Osteoblast (primary cell): Measurements from ENCODE around the gene CD180. TPM values are rescaled to one million over a fixed set of nuclear protein-coding genes. Genes with fewer than 3 reads are reported as not detected.

Experiments
- DNase-seq: peaks from one replicate; pipeline ENCODE4 v3.0.0; 2011; ENCODE audit warnings: low spot score, mixed read lengths; ENCODE audit not compliant: insufficient read length; ENCODE audit errors: missing footprints
- H2AFZ ChIP-seq: 2 replicates; pipeline ENCODE4 v1.6.0; 2011; ENCODE audit warnings: mild to moderate bottlenecking, low read length
- H3K27ac ChIP-seq: 2 replicates; pipeline ENCODE4 v1.5.1; 2011; ENCODE audit warnings: mild to moderate bottlenecking, low read depth, low read length, moderate library complexity
- H3K27me3 ChIP-seq: 2 replicates; pipeline ENCODE4 v1.6.0; 2012; ENCODE audit warnings: mild to moderate bottlenecking, control low read depth, inconsistent platforms, low read length, moderate library complexity; ENCODE audit not compliant: insufficient read depth
- H3K36me3 ChIP-seq: 2 replicates; pipeline ENCODE4 v1.5.1; 2011; ENCODE audit warnings: mild to moderate bottlenecking, low read length, control low read depth, moderate library complexity; ENCODE audit not compliant: insufficient read depth
- H3K4me1 ChIP-seq: 2 replicates; pipeline ENCODE4 v1.5.1; 2011; ENCODE audit warnings: mild to moderate bottlenecking, low read length, control low read depth, moderate library complexity; ENCODE audit not compliant: insufficient read depth
- H3K4me2 ChIP-seq: 2 replicates; pipeline ENCODE4 v1.6.0; 2011; ENCODE audit warnings: mild to moderate bottlenecking, low read length; ENCODE audit not compliant: insufficient read depth
- H3K4me3 ChIP-seq: fragments of 200-600 bp; sonication (generic); 3 replicates; pipeline ENCODE4 v1.5.1; 2012; ENCODE audit warnings: mild to moderate bottlenecking, low read length, inconsistent platforms; ENCODE audit not compliant: insufficient read depth
- H3K79me2 ChIP-seq: 2 replicates; pipeline ENCODE4 v1.6.0; 2012; ENCODE audit warnings: mild to moderate bottlenecking, low read length, control low read depth, inconsistent platforms; ENCODE audit not compliant: insufficient read depth
- H3K9me3 ChIP-seq: 2 replicates; pipeline ENCODE4 v1.5.1; 2011; ENCODE audit warnings: low read depth, low read length, control low read depth
- H4K20me1 ChIP-seq: 2 replicates; pipeline ENCODE4 v1.6.0; 2012; ENCODE audit warnings: mild to moderate bottlenecking, low read length, control low read depth; ENCODE audit not compliant: insufficient read depth
- total RNA-seq: library from RNA; depleted of rRNA; stranded (reverse); fragments of >200 nt; gene quantifications from 2 replicates; pipeline ENCODE4 v1.2.3, GENCODE V29; 2012
- TF ChIP-seq, protein P1 (sequence below): IDR thresholded peaks from 2 replicates; pipeline ENCODE4 v1.5.1; 2011; ENCODE audit warnings: mild to moderate bottlenecking, low read depth, low read length, moderate library complexity; ENCODE audit errors: extremely low read depth

CD180 gene
- total RNA-seq, result not detected in 2 replicates

DNA sequence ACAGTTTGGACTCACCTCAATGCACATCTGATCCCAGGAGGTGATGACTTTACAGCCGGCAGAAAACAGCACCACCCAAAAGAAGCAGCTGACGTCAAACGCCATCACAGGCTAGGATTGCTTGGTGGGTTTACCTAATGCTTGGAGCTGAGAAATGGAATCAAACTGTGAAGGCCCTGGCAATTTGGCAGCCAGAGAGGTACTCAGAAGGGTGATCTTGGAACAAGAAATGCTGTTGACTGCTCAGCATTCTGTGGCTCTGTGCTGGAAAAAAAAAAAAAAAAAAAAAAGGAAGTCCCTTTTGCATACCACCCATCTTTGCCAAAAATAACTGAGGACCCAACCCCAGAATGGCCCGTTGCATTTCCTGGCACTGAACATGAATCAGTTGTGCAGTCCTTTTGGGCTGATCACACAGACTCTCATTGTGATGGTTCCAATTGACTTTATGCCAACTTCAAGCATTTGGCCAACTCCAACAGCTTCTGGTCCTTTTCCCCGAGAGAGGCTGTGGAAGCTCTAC, at the start of gene CD180:
Gene CD180, minus strand, starts transcription at position 263 of the 523 bp plus-strand sequence. Its CDS starts 158 bp downstream, at position 105.
- Histone ChIP-seq H4K20me1 (no peaks in the 10 kb centered on the region), H3K4me3 (no peak within 1 kb of the TSS), H3K36me3 (no peaks in the 10 kb centered on the region), H3K27me3 (no peaks in the 10 kb centered on the region), H3K4me1 (no peaks in the 10 kb centered on the region), H3K4me2 (no peak within 1 kb of the TSS), H2AFZ (no peak within 1 kb of the TSS), H3K27ac (no peak within 1 kb of the TSS), H3K79me2 (no peaks in the 10 kb centered on the region), H3K9me3 (no peaks in the 10 kb centered on the region)
- no peak for DNase-seq
- TF ChIP-seq, protein P1, sequence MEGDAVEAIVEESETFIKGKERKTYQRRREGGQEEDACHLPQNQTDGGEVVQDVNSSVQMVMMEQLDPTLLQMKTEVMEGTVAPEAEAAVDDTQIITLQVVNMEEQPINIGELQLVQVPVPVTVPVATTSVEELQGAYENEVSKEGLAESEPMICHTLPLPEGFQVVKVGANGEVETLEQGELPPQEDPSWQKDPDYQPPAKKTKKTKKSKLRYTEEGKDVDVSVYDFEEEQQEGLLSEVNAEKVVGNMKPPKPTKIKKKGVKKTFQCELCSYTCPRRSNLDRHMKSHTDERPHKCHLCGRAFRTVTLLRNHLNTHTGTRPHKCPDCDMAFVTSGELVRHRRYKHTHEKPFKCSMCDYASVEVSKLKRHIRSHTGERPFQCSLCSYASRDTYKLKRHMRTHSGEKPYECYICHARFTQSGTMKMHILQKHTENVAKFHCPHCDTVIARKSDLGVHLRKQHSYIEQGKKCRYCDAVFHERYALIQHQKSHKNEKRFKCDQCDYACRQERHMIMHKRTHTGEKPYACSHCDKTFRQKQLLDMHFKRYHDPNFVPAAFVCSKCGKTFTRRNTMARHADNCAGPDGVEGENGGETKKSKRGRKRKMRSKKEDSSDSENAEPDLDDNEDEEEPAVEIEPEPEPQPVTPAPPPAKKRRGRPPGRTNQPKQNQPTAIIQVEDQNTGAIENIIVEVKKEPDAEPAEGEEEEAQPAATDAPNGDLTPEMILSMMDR, result no peak

DNA sequence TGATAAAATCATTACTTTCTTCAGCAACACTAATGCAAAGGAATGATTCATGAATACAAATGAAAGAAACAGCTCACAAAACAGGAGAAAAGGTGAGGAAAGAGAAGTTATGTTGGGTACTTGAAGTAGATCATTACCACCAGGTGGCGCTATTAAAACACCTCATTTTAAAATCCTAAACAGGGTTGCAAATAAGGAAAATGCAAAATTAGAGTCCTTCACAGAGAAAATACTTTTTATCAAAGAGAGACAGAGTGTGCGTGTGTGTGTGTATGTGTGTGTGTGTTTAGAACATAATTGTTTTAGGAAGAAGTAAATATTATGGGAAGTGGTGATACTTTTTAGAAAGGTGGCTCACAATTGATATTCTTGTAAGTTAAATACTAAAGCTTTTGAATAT, 49.5 kb upstream of the CD180 start:
- TF ChIP-seq, protein P1, result peak; percentile 59
- H3K9me3 ChIP-seq, result no peaks in the 10 kb centered on the region
- H2AFZ ChIP-seq, result no peak overlapping the region
- peak; percentile 73 for DNase-seq
- H4K20me1 ChIP-seq, result no peaks in the 10 kb centered on the region
- H3K79me2 ChIP-seq, result no peaks in the 10 kb centered on the region
- H3K4me1 ChIP-seq, result no peaks in the 10 kb centered on the region
- H3K4me3 ChIP-seq, result no peak overlapping the region
- no peaks in the 10 kb centered on the region for H3K27me3 ChIP-seq
- H3K27ac ChIP-seq, result no peak overlapping the region
- H3K4me2 ChIP-seq, result no peak overlapping the region
- no peaks in the 10 kb centered on the region for H3K36me3 ChIP-seq

DNA sequence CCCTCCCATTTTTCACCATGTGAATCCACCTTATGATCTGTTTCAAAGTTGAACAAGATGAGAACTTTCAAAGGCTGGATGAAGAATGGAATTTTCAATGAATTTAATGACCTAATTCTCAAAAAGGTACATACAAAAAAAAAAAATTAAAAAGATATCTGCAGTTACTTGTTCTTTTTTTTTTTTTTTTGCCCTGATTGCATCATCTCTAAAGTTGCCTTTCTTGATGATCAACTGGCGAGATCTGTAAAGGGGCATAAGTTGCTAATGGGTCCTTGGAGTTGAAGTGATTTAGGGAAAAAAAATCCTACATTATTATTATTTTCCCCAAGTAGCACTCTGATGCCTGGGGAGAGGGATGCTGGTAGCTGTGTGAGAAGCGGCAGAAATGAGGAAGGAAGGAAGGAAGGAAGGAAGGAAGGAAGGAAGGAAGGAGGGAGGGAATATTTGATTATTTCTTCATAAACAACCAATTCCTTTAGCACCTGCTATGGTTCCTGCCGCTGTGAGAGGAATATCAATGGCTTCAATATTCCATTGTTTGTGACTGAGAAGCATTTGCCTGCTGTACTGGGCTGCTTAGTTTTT, 48.8 kb upstream of the CD180 start:
- no peak overlapping the region for H3K27ac ChIP-seq
- H3K4me3 ChIP-seq, result no peak overlapping the region
- no peaks in the 10 kb centered on the region for H4K20me1 ChIP-seq

DNA sequence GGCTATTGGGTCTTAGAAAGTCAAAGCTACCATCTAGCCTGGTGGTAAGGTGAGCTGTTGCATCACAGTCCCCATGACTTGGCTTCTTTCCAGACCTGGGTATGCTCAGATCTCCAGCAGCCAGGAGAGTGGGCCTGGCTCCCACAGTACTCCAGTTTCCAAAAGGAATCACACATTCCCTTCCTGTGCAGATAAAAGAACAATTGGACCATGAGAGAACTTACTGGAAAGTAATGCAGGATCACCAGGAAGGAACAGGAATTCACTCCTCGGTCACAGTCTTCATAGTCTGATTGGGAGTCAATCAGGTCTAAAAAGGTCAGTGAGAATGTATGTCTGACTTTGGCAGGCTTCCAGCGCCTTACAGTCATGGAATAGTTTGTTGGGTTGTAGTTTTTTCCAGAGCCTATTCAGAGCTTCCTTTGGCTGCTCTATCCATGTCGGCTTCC, 47.8 kb upstream of the CD180 start:
- H3K36me3 ChIP-seq, result no peaks in the 10 kb centered on the region
- no peak overlapping the region for H3K27ac ChIP-seq
- H3K79me2 ChIP-seq, result no peaks in the 10 kb centered on the region
- no peaks in the 10 kb centered on the region for H4K20me1 ChIP-seq
- no peaks in the 10 kb centered on the region for H3K27me3 ChIP-seq
- no peak overlapping the region for H3K4me3 ChIP-seq
- no peaks in the 10 kb centered on the region for H3K9me3 ChIP-seq
- TF ChIP-seq, protein P1, result no peak
- no peak overlapping the region for H3K4me2 ChIP-seq
- no peaks in the 10 kb centered on the region for H3K4me1 ChIP-seq
- DNase-seq, result peak; percentile 32
- H2AFZ ChIP-seq, result no peak overlapping the region

More for the DNA sequence above, 48.8 kb upstream of the CD180 start:
- H3K79me2 ChIP-seq, result no peaks in the 10 kb centered on the region
- no peaks in the 10 kb centered on the region for H3K4me1 ChIP-seq
- H3K36me3 ChIP-seq, result no peaks in the 10 kb centered on the region
- H3K9me3 ChIP-seq, result no peaks in the 10 kb centered on the region
- no peak for DNase-seq
- no peaks in the 10 kb centered on the region for H3K27me3 ChIP-seq
- TF ChIP-seq, protein P1, result no peak
- H2AFZ ChIP-seq, result no peak overlapping the region
- H3K4me2 ChIP-seq, result no peak overlapping the region
